ENCODE data around the gene CAMKK2.

The CAMKK2 gene

GRCh38 chr12:121248622-121249021, 47.9 kb downstream of the CAMKK2 start:
- no peak for DNase-seq (ENCODE audit: low read depth in 1 of 2, low spot score in 1 of 2)

DNA sequence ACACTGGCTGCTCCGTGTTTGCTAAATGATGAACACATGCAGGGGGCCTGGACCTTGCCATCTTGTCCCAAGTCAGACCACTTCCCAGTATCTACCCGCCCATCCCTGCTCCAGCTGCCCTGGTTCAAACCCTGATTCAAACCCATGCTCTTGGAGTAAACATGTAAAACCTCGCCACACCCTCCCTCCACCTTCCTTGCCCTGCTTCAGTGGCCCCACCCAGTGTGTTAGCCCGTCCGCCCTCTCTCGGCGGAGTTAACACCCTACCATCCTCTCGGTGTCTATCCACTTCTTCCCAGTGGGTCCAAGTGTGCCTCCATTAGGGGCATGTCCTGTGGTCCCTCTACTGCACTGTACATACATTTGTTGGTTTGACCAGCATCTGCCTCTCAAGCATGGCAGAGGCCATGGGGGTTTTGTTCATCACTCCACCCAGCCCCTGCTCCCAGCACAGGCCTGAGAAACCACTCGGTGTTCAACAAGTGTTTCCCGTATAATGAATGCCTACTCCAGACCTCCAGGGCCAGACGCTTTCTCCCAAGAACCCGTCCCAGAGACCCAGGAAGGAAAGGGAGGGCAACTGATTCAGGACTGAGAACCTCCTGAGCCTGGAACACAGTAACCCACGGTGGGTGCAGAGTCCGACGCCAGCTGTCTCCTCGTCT, 49.5 kb downstream of the CAMKK2 start:
- DNase-seq (ENCODE audit: low read depth in 1 of 2, low spot score in 1 of 2): no peak

DNA sequence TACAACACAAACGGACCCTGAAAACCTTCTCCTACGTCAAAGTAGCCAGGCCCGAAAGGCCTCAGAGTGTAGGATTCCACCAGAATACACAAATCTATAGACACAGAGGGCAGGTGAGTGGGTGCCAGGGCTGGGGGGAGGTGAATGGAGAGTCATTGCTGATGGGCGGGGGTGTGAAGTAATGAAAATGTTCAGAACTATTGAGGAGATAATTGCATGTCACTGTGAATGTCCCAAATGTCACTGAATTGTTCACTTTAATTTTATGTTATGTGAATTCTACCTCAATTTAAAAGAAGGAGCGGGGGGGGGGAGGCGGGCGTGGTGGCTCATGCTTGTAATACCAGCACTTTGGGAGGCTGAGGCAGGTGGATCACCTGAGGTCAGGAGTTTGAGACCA, 50.6 kb downstream of the CAMKK2 start:
- DNase-seq (ENCODE audit: low read depth in 1 of 2, low spot score in 1 of 2): no peak

GRCh38 chr12:121245031-121245430, 51.5 kb downstream of the CAMKK2 start:
- no peak for DNase-seq (ENCODE audit: low read depth in 1 of 2, low spot score in 1 of 2)

GRCh38 chr12:121241156-121241970, 55.1 kb downstream of the CAMKK2 start:
- DNase-seq (ENCODE audit: low read depth in 1 of 2, low spot score in 1 of 2): no peak

GRCh38 chr12:121240484-121241101, 55.9 kb downstream of the CAMKK2 start:
- peak; percentile 73 to 86 for DNase-seq (ENCODE audit: low read depth in 1 of 2, low spot score in 1 of 2)

DNA sequence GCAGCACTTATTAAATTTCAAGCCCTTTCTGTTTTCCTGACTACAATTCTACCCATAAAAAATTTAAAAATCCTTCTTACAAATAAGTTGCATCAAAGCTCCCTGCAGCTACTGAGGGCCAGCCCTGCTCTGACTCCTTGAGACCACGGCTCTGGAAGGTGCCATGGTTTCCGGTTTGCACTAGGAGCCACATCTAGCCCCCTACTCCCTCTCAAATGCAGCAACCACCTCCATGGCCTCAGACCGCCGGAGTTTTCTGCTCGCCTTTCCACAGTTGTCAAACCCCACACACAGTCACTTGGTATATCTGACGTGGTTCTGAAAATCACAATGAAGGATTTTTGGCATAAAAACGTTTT, 56.5 kb downstream of the CAMKK2 start:
- no peak for DNase-seq (ENCODE audit: low read depth in 1 of 2, low spot score in 1 of 2)

DNA sequence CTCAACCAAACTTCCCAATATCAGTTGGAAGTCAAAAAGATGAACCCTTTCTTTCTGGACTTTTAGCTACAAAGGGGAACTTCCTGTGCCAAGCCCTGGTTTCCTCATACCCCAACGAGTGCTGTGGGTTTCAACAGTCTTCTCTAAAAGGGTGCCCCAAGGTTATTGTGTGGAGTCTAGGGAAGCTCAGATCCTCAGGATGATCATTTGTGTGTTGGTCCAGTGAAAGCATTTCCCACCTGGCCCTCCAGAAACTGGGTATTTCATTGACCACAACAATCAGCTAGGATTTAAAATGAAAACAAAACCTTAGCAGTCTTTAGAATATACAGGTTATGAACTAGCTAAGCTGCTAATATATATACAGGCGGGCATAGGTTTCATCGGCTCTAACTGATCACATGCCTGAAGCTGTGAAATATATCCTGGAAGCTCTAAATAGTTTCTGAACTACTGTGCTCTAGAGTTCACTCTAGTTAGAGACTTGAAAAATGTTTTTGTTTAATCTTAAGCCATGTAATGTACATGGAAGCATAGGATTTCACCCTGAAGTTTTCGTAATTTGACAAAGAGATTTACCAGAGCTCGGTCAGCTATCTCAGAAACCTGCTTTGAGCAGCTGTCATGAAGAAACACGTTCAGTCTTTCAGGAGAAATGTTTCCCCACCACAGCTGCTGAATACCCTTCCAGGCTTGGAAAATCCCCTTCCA, 57.0 kb downstream of the CAMKK2 start:
- no peak for DNase-seq (ENCODE audit: low read depth in 1 of 2, low spot score in 1 of 2)

- DNase-seq (ENCODE audit: low read depth in 1 of 2, low spot score in 1 of 2): no peak
Measured at GRCh38 chr12:121238604-121239350, 57.7 kb downstream of the CAMKK2 start.

GRCh38 chr12:121238086-121238485, 58.4 kb downstream of the CAMKK2 start:
- no peak for DNase-seq (ENCODE audit: low read depth in 1 of 2, low spot score in 1 of 2)

- no peak for DNase-seq (ENCODE audit: low read depth in 1 of 2, low spot score in 1 of 2)
Measured at GRCh38 chr12:121237415-121237814, 59.1 kb downstream of the CAMKK2 start.

- DNase-seq (ENCODE audit: low read depth in 1 of 2, low spot score in 1 of 2): no peak
Measured at GRCh38 chr12:121236776-121237175, 59.7 kb downstream of the CAMKK2 start.

DNA sequence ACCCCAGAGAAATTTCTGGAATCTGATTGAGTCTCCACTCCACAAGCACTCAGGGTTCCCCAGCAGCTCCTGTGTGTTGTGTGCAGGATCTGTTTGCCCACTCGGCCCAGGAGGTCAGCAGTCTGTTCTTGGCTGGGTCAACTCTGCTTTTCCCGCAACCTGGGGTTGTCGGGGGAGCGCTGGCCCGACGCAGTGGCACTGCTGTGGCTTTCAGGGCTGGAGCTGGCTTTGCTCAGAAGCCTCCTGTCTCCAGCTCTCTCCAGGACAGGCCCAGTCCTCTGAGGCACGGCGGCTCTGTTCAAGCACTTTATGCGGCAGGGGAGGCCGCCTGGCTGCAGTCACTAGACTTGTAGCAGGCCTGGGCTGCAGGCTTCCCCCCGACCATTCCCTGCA, 62.9 kb downstream of the CAMKK2 start:
- no peak for DNase-seq (ENCODE audit: low read depth in 1 of 2, low spot score in 1 of 2)

- DNase-seq (ENCODE audit: low read depth in 1 of 2, low spot score in 1 of 2): no peak
Measured at GRCh38 chr12:121232977-121233627, 63.4 kb downstream of the CAMKK2 start.

GRCh38 chr12:121232163-121232562, 64.3 kb downstream of the CAMKK2 start:
- DNase-seq (ENCODE audit: low read depth in 1 of 2, low spot score in 1 of 2): no peak

GRCh38 chr12:121230538-121230907, 66.0 kb downstream of the CAMKK2 start:
- DNase-seq (ENCODE audit: low read depth in 1 of 2, low spot score in 1 of 2): no peak

GRCh38 chr12:121229826-121230537, 66.5 kb downstream of the CAMKK2 start:
- DNase-seq (ENCODE audit: low read depth in 1 of 2, low spot score in 1 of 2): peak in 1 of 2 donors; percentile 36

DNA sequence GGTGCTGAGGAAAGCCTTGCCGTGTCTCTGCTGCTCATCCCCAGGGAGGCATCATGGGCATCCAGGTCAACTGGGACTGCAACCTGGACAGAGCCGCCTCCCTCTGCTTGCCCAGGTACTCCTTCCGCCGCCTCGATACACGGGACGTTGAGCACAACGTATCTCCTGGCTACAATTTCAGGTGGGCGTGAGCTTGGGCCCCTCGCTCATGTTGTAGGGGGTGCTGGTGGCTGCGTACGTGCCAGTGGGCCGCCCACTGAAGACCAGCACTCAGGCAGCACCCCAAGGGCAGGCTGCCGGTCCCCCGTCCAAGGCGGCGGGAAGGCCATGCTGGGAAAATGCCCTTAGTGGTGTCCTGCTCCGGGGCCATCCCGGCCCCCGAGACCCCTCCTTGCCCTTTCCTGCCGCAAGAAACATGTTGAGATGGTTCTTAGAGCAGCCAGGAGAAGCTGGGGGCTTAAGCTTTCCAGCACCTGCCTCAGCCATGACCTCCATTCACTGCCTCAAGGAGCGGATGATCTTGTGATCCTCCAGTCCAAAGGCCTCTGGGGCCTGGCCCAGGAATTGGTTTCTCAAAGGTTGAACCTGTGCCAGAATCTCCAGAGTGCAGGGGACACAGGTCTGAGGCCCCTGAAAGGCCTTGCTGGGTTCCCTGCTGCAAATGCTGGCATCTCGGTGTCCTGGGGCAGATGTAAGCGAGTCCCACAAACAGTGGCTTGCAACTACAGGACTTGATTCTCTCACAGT, 67.4 kb downstream of the CAMKK2 start:
- no peak for DNase-seq (ENCODE audit: low read depth in 1 of 2, low spot score in 1 of 2)

GRCh38 chr12:121227294-121227693, 69.2 kb downstream of the CAMKK2 start:
- DNase-seq (ENCODE audit: low read depth in 1 of 2, low spot score in 1 of 2): no peak

All from stimulated activated CD4-positive, alpha-beta T cell treated with anti-CD3 and anti-CD28 coated beads, Interleukin-15, amount 100 ng/mL, for 1 hour (primary cell).